SHP77 (cell line): ENCODE data around the gene DHX35.

Experiments
- DNase-seq, 2 experiments: peaks; one replicate each; lab custom pipeline; 2025; lab: John Stamatoyannopoulos, UW

DHX35 gene

GRCh38 chr20:38962044-38962927, at the start of gene DHX35:
Gene DHX35 (plus strand): TSS chr20:38962344. CDS start chr20:38962368, 24 bp downstream.
- peak; percentile 93 to 95 for DNase-seq

GRCh38 chr20:38915355-38915754, 46.8 kb upstream of the DHX35 start:
- DNase-seq, result no peak

GRCh38 chr20:38917657-38918056, 44.5 kb upstream of the DHX35 start:
- no peak for DNase-seq

- no peak for DNase-seq
Observed at GRCh38 chr20:38918172-38918571, 44.0 kb upstream of the DHX35 start.

GRCh38 chr20:38919683-38920082, 42.5 kb upstream of the DHX35 start:
- DNase-seq, result no peak

GRCh38 chr20:38920411-38920810, 41.7 kb upstream of the DHX35 start:
- DNase-seq, result no peak

GRCh38 chr20:38920851-38921250, 41.3 kb upstream of the DHX35 start:
- DNase-seq, result no peak

GRCh38 chr20:38924718-38925117, 37.4 kb upstream of the DHX35 start:
- DNase-seq, result no peak

GRCh38 chr20:38926142-38926933, 35.8 kb upstream of the DHX35 start, which contains the start of gene FAM83D:
Gene FAM83D (plus strand): TSS chr20:38926417. CDS start chr20:38926443, 26 bp downstream.
- peak; percentile 93 to 98 for DNase-seq

- DNase-seq, result no peak
Observed at GRCh38 chr20:38926934-38927616, 35.1 kb upstream of the DHX35 start.

- no peak for DNase-seq
Observed at GRCh38 chr20:38927902-38928578, 34.1 kb upstream of the DHX35 start.

- DNase-seq, result no peak
Observed at GRCh38 chr20:38930242-38930569, 31.9 kb upstream of the DHX35 start.

- DNase-seq, result no peak
Observed at GRCh38 chr20:38931984-38932383, 30.2 kb upstream of the DHX35 start.

- DNase-seq, result no peak
Observed at GRCh38 chr20:38932457-38933120, 29.6 kb upstream of the DHX35 start.

- no peak for DNase-seq
Observed at GRCh38 chr20:38934530-38934929, 27.6 kb upstream of the DHX35 start.

- no peak for DNase-seq
Observed at GRCh38 chr20:38935285-38935684, 26.9 kb upstream of the DHX35 start.

- no peak for DNase-seq
Observed at GRCh38 chr20:38935967-38936407, 26.2 kb upstream of the DHX35 start.

- DNase-seq, result no peak
Observed at GRCh38 chr20:38937000-38937399, 25.1 kb upstream of the DHX35 start.

- DNase-seq, result no peak
Observed at GRCh38 chr20:38937978-38938473, 24.1 kb upstream of the DHX35 start.

- no peak for DNase-seq
Observed at GRCh38 chr20:38939686-38940085, 22.5 kb upstream of the DHX35 start.

GRCh38 chr20:38940644-38941043, 21.5 kb upstream of the DHX35 start:
- no peak for DNase-seq
